Measurements from ENCODE around the gene ENOX2.
"Not testable (repeated sequence)": the region's sequence is repeated elsewhere in the genome, so short reads cannot be mapped to it uniquely, and the experiment has no call there.

Gene ENOX2

GRCh38 chrX:130825525-130825924, 77.5 kb downstream of the ENOX2 start:
- DNase-seq (ENCODE audit: low read depth) = no peak

- DNase-seq (ENCODE audit: low read depth) = not testable (repeated sequence)
These were observed 83.6 kb downstream of the ENOX2 start for GRCh38 chrX:130819367-130819766.

DNA sequence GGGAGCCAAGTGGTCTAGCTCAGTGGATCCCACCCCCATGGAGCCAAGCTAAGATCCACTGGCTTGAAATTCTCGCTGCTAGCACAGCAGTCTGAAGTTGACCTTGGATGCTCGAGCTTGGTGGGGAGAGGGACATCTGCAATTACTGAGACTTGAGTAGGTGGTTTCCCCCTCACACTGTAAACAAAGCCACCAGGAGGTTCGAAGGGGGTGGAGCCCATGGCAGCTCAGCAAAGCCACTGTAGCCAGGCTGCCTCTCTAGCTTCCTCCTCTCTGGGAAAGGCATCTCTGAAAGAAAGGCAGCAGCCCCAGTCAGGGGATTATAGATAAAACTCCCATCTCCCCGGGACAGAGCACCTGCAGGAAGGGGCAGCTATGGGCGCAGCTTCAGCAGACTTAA, 89.1 kb downstream of the ENOX2 start:
- DNase-seq (ENCODE audit: low read depth) = not testable (repeated sequence)

- DNase-seq (ENCODE audit: low read depth) = no peak
These were observed 92.4 kb downstream of the ENOX2 start for GRCh38 chrX:130810561-130810960.

GRCh38 chrX:130805903-130806302, 97.1 kb downstream of the ENOX2 start:
- no peak for DNase-seq (ENCODE audit: low read depth)

DNA sequence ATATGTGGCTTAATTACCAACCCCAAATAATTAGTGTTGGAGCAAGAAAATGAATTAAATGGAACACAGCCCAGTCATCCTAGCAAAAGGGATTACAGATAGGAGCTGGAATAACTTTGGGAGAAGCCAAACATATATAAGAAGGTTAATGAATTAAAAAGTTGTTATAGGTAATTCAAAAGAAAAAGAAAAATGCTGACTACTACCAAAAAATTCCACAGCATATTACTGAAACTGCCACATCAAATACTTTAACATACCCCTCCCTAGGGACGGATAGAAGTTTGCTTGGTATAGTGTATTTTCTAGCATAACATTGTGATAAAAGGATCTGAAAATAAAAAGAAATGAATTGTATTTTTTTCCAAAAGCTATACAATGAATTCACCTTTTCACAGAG, 99.5 kb downstream of the ENOX2 start:
- DNase-seq (ENCODE audit: low read depth) = no peak

GRCh38 chrX:130801901-130802300, 101.1 kb downstream of the ENOX2 start:
- DNase-seq (ENCODE audit: low read depth) = no peak

DNA sequence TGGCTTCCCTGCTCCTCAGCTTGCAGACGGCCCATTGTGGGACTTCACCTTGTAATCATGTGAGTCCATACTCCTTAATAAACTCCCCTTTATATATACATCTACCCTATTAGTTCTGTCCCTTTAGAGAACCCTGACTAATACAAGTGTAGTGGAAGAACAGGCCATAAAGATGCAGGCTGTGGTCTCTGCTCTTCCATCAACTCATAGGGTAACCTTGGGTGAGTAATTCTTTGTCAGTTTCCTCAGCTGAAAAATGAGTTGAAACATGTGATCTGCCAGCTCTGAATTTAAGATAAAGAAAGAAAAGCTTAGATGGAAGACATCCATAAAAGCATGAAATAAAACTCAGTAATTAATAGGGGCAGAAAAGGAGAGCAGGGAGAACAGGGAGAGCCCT, 103.6 kb downstream of the ENOX2 start:
- DNase-seq (ENCODE audit: low read depth) = peak; percentile 26

DNA sequence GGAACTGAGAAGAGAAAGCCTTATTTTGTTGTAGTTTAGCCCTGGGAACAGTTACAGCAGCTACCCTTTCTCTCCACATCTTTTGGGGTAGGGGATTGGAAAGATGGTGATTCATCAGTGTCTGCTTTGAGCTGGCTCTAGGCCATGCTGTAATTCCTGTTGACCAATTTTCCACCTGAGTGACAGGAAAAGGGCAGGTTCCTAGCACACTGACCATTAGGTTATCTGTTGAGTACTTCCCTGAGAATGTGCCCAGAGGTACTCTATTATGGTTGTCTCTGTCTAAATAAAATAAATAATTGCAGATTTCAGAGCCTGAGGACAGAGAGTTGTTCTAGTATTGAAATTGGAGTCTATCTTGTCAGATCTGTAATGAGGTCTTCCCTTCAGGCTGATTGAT, 109.0 kb downstream of the ENOX2 start:
- no peak for DNase-seq (ENCODE audit: low read depth)

DNA sequence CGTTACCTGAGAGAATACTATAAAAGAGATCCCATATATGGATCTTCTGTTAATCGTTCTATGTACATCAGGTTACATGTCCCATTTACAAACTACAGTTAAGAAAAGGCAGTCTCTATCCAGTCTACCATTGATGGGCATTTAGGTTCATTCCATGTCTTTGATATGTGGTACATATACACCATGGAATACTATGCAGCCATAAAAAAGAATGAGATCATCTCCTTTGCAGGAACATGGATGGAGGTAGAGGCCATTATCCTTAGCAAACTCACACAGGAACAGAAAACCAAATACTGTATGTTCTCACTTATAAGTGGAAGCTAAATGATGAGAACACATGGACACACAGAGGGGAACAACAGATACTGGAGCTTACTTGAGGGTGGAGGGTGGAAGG, 111.1 kb downstream of the ENOX2 start:
- not testable (repeated sequence) for DNase-seq (ENCODE audit: low read depth)

- no peak for DNase-seq (ENCODE audit: low read depth)
These were observed 113.2 kb downstream of the ENOX2 start for GRCh38 chrX:130789793-130790192.

DNA sequence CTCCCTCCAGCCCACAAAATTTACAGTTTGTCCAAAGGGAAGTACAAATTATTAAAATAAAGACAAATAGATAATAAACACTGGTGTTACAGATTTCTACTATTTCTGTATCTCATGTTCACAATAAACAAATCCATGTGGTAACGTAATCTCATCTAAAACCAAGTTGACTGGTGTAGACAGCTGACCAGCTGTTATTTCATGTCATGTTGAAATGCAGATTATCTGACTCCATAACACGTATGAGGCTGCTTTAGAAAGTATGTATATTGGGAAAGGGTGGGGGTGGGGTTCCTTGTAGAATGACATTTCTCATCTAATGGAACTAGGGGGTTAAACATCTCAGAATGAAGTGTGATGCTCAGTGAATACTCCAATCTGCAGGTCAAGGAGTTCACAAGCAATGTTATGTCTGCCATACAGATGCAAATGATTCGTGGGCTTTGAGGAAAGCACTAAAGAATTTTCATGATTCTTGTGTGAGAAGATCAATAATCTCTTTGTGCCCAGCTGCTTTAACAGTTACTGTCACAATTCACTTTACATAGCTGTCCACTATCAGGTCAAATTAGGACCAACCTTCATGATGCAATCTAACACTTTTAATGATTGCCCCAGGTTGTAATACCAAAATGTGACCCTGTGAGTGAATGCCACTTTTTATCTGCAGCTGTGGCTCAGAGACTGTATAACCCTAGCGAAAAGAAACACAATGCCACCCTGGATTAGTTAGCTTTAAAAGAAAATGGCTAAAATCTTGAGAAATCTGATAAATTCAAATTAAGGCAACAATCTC, 114.0 kb downstream of the ENOX2 start:
- no peak for DNase-seq (ENCODE audit: low read depth)

DNA sequence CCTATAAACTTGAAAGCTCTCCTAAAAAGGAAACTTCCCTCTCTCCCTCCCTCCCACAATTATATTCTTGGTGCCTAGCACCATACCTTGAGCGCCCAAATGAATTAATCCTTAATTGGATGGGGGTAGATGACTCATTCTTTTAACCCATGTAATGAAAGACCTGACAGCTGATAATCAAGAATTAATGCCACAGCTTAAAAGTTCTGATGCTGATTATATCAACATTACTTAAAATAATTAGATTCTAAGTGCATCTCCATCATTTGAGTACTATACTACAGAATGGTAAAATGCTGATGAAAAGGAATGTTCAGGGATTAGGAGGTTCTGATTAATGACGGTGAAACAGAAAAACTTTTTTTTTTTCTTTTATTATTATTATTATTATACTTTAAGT, 117.0 kb downstream of the ENOX2 start:
- DNase-seq (ENCODE audit: low read depth) = no peak

DNA sequence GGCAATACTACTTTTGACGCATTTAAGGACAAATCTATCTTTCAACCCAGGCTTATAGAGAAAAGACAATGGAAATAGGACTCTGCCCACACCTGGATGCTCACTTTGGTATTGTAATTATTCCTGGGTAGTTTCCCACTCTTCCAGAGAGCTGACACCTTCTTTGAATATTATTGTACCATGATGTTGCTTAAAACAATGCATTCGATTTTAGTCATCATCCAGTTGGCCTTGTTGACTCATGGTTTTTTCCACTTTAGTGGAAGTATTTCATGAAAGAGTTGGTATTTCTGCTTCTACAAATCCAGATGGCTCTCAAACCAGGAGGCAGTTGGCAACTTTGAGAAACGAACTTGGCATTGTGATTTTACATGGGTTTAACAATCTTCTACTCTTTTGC, 124.2 kb downstream of the ENOX2 start:
- DNase-seq (ENCODE audit: low read depth) = peak; percentile 6

DNA sequence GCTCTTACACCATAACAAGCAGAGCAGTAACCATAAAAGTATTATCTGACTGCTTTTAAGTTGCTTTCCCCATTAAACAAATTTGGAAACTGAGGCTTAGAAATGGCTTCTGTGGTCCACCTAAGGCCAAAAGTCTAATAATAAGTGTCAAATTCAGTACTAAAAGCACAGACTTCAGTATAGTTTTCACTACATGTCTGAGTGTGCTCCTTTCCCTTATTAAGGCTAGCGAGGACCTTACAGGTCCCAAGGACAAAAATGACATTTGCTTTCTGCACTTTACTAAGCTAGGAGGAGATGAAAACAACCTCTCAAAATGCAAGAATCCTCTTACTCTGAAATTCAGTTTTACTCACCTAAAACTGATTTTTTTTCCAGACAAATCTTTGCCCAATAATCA, 127.2 kb downstream of the ENOX2 start:
- no peak for DNase-seq (ENCODE audit: low read depth)

GRCh38 chrX:130772776-130773143, 130.2 kb downstream of the ENOX2 start:
- no peak for DNase-seq (ENCODE audit: low read depth)

DNA sequence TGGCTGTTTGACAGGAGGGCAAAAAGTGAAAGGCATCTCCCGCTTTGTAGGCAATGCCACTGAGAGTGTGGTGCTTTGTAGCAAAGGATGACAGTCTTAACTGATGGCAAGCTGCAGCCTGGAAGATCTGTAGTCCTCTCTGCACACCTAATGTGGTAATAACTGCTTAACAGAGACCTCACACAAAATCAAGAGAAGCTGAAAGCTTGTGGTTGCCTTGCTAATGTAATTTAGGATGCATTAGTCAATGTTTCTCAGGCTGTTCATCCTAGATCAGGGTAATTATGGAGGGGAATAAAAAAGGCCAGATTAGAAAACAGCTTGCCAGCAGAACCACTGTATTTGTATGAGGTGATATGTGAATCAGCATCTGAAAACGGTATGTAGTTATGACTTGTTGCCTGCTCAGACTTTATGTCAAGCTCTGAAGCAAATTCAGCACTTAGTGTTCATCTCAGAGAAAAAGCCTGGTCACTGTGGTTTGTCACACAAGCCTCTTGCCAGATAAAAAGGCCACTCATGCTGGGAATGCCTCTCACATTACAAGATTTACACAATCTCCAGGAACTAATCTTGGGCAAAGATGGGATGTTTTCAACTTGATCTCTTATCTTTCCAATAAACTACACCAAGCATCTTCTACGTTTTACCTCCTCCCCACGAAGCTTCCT, 130.8 kb downstream of the ENOX2 start:
- peak; percentile 42 for DNase-seq (ENCODE audit: low read depth)

DNA sequence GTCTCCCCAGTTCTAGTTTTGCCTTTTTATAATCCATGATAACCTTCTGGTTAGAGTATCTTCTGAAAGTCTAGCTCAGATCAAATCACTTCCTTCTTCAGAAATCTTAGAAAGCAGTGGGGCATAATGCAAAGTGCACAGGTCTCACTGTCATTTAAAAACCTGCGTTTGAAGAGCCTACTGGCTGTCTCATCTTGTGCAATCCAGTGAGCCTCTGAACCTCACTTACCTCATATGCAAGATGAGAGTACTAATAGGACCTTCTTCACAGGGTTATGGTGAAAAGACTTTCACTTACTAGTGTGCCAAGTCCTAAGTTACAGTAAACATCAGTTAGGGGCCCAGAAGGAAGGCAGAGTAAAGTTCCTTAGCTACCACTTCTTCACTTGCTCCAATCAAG, 131.4 kb downstream of the ENOX2 start:
- no peak for DNase-seq (ENCODE audit: low read depth)

GRCh38 chrX:130771230-130771629, 131.8 kb downstream of the ENOX2 start:
- no peak for DNase-seq (ENCODE audit: low read depth)

DNA sequence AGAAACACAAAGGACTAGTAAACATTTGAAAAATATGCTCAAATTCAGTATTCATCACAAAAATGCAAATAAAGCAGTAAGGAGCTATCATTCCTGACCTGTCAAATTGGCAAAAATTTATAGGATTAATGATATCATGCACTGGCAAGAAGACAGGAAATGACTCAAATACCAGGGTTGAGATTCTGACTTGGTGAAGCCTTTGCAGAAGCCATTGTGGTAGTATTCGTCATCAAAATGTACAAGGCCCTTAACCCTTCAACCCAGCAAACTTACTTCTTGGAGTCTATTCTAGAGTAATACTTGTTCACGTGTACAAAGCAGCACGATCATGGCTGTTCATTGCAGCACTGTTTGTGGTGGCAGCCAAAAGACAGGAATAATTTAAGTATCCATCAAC, 132.4 kb downstream of the ENOX2 start:
- peak; percentile 64 for DNase-seq (ENCODE audit: low read depth)

GRCh38 chrX:130769835-130770234, 133.2 kb downstream of the ENOX2 start:
- DNase-seq (ENCODE audit: low read depth) = no peak

- no peak for DNase-seq (ENCODE audit: low read depth)
These were observed 144.9 kb downstream of the ENOX2 start for GRCh38 chrX:130758072-130758471.

DNA sequence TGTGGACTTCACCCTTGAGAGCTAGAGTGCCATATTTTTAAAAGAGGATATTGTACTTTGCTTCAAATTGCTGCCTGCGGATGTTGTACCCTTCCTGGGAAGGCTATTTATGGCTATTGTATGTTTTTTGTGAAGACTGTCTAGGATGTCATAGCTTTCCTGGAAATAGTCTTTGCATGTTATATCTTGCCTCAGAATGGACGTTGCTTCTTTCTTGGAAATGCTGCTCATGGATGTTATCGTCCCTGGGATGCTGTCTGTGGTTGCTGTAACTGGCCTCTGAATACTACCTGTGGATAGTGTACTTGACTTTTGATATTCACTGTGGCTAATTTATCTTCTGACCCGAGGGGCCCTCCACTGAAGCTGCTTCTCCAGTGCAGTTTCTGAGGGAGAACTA, 146.8 kb downstream of the ENOX2 start:
- no peak for DNase-seq (ENCODE audit: low read depth)

DNA sequence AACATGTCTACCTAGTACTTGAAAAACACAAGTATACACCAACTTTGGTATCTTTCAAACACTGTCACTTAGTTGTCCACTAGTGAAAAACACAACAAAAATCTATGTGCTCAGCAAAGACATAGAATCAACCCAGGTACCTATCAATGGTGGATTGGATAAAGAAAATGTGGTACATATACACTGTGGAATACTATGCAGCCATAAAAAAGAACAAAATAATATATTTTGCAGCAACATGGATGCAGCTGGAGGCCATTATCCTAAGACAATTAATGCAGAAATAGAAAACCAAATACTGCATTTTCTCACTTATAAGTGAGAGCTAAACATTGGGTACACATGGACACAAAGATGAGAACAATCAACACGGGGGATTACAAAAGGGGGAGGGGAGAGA, 148.7 kb downstream of the ENOX2 start:
- DNase-seq (ENCODE audit: low read depth) = no peak
